ENCODE data around the gene TMIGD3.
A peak's percentile ranks its signal among the peaks of the same experiment; 100 is the strongest.

TMIGD3 gene

GRCh38 chr1:111446546-111446945 is 56.9 kb downstream of the TMIGD3 start:
- no peak for DNase-seq

GRCh38 chr1:111444031-111444430 is 59.4 kb downstream of the TMIGD3 start:
- DNase-seq = no peak

GRCh38 chr1:111442457-111442856 is 61.0 kb downstream of the TMIGD3 start:
- no peak for DNase-seq

- peak; percentile 42 for DNase-seq
Observed at GRCh38 chr1:111441573-111442192, 61.8 kb downstream of the TMIGD3 start.

- DNase-seq = no peak
Observed at GRCh38 chr1:111439461-111440351, 63.7 kb downstream of the TMIGD3 start.

- DNase-seq = no peak
Observed at GRCh38 chr1:111436726-111437125, 66.7 kb downstream of the TMIGD3 start.
